HFF-Myc (cell line): ENCODE results near the gene PEX11G.
A peak's percentile ranks its signal among the peaks of the same experiment; 100 is the strongest.

Source experiments
- DNase-seq: peaks from one replicate; pipeline ENCODE4 v3.0.0-alpha.2; 2011; ENCODE audit warnings: low read depth; ENCODE audit errors: extremely low read depth
- H3K4me3 ChIP-seq: replicated peaks from 2 replicates; pipeline ENCODE4 v1.5.1; 2011; ENCODE audit warnings: low read depth, mild to moderate bottlenecking, control low read depth, low read length
- TF ChIP-seq, protein P1 (sequence below): IDR thresholded peaks from 2 replicates; pipeline ENCODE4 v1.5.1; 2012; ENCODE audit warnings: mild to moderate bottlenecking, low read depth, low read length, control low read depth; ENCODE audit errors: missing control alignments

PEX11G gene

DNA sequence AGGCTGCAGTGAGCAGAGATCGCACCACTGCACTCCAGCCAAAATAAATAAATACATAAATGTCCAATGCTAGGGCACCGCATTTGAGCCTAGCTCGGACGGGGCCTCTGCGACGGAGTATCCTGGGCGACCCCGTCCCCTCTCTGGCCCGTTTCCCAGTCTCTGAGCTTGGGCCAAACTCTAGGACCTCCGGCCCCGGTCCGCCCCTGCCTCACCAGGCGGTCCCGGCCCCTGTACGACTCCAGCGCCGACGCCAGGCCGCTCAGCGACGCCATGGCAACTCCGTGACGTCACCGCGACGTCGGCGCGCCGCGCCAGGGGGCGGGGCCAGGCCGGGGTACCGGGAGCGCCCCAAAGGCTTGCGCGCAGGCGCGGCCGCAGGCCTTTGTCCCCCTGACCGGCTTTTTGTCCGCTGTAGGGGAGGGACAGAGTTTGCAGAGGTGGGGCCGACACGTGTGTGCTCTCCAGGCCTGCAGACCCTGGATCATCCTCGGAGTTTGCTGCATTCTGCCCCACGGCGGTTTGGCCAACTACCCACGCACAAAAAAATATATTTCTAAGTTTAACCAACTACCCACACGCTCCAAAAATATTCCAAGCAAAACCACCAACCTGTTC is at the start of gene PEX11G:
Gene PEX11G (minus strand): TSS at position 300 of the 618 bp plus-strand sequence. CDS start 25 bp downstream, at position 275.
- DNase-seq: no peak
- H3K4me3 ChIP-seq: peak within 1 kb of the TSS; percentile 47
- TF ChIP-seq, protein P1, sequence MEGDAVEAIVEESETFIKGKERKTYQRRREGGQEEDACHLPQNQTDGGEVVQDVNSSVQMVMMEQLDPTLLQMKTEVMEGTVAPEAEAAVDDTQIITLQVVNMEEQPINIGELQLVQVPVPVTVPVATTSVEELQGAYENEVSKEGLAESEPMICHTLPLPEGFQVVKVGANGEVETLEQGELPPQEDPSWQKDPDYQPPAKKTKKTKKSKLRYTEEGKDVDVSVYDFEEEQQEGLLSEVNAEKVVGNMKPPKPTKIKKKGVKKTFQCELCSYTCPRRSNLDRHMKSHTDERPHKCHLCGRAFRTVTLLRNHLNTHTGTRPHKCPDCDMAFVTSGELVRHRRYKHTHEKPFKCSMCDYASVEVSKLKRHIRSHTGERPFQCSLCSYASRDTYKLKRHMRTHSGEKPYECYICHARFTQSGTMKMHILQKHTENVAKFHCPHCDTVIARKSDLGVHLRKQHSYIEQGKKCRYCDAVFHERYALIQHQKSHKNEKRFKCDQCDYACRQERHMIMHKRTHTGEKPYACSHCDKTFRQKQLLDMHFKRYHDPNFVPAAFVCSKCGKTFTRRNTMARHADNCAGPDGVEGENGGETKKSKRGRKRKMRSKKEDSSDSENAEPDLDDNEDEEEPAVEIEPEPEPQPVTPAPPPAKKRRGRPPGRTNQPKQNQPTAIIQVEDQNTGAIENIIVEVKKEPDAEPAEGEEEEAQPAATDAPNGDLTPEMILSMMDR: no peak

GRCh38 chr19:7535998-7536695 is 47.3 kb upstream of the PEX11G start:
- no peak for DNase-seq
- peak overlapping the region; percentile 63 for H3K4me3 ChIP-seq
- TF ChIP-seq, protein P1: no peak

DNA sequence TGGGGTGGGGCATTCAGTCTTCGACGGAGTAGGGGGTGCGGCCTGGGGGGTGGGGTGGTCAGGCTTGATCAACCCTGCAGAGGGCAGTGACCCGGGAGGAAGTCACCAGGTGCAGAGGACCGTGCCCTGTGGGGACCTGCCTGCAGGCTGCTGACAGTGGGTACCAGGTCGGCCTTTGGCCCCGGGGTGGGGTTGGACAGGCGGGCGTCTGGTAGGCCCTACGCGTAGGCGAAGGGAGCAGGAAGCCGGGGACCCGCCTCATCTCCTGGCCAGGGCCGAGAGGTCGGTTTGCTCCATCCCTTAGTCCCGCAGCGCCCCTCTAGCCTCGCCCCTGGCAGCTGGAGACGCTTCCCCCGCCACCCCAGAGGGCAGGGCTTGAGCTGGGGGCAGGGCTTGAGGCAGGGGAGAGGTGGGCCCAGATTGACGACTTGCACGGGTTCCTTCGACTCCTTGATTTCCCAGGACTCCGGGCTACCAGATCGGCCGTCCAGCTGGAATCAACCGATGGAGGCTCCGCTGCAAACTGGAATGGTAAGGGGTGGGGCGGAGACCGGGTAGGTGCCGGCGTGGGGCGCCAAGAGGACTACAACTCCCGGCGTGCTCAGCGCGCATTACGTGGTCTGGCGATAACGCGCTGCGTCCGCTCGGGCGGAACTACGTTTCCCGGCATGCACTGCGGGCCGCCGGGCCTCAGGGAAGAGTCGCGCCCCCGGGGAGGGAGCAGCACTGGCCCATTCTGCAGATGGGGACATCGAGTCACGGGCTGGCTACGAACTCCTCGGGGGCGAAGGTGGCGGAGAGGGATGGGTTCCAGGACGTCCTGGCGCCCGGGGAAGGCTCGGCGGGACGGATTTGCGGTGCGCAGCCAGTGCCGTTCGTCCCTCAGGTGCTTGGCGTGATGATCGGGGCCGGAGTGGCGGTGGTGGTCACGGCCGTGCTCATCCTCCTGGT is 46.5 kb upstream of the PEX11G start, which contains the start of gene PNPLA6:
Gene PNPLA6 (plus strand): TSS at position 671 of the 951 bp plus-strand sequence. CDS start 72 bp downstream, at position 743.
- peak within 1 kb of the TSS; percentile 63 for H3K4me3 ChIP-seq
- DNase-seq: peak; percentile 76
- TF ChIP-seq, protein P1: no peak

GRCh38 chr19:7534531-7535046 is 45.8 kb upstream of the PEX11G start:
- DNase-seq: peak; percentile 76
- H3K4me3 ChIP-seq: peak overlapping the region; percentile 63
- TF ChIP-seq, protein P1: peak; percentile 7

DNA sequence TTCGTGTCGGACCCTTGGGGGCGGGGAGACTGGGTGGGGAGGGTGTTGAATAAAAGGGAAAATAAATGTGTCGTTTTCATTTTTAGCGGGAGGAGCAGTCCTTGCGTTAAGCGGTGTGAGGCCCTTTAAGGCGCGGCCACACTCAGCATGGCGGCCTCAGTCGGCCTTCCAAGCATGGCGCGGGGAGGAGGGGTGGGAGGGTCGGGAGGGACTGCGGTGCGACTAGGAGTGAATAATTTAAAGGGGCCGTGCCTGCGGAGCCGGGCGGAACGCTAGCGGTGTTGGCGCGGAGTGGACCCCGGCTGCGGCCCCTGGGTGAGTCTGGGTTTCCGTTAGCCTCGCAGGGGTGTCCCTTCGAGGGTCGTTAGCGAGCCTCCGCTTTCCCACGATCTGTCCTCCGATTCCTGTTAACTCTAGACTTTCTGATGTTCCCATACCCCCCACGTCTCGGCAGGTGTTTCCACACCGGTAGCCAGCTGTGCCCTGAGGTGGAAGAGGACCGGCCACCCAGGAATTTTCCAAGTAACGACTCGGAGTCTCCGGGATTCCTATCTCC is 45.2 kb upstream of the PEX11G start:
- peak overlapping the region; percentile 63 for H3K4me3 ChIP-seq
- TF ChIP-seq, protein P1: no peak
- no peak for DNase-seq

DNA sequence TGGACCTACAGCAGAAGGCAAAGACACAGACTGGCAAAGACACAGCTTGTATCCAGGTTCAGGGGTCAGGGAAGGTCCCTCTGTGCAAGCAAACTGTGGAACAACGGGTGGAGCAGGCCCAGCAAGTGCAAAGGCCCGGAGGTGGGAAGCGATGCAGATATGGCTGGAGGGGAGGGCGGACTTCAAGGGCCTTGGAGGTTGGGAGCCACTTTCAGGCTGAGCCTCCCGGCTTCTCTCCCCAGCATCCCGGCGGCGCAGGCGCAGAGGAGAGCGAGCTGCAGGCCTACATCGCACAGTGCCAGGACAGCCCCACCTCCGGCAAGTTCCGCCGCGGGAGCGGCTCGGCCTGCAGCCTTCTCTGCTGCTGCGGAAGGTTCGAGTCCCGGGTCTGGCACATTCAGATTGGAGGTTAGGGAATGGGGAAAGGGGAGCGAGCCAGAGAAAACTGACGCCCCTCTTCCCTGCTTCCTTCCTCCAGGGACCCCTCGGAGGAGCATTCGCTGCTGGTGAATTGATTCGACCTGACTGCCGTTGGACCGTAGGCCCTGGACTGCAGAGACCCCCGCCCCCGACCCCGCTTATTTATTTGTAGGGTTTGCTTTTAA is 44.5 kb upstream of the PEX11G start:
- no peak for DNase-seq
- TF ChIP-seq, protein P1: no peak
- H3K4me3 ChIP-seq: peak overlapping the region; percentile 63
